ENCODE data around the gene GRIN1. TPM values are rescaled to one million over a fixed set of nuclear protein-coding genes. Genes with fewer than 3 reads are reported as not detected.

The GRIN1 gene
- 0.20 to 0.71 TPM (median 0.53 TPM) in 5 replicates for total RNA-seq (2022; extraction: Qiagen RNA extraction)

GRCh38 chr9:137138722-137139467 is at the start of gene GRIN1:
Gene GRIN1 (plus strand): TSS chr9:137139154. CDS start chr9:137139487, 333 bp downstream.

GRCh38 chr9:137114613-137115393 is 24.2 kb upstream of the GRIN1 start, which contains the start of gene DPP7:
Gene DPP7 (minus strand): TSS chr9:137114733. CDS start chr9:137114713, 20 bp downstream.

GRCh38 chr9:137169896-137170358 is 31.0 kb downstream of the GRIN1 start, which contains the start of gene LRRC26:
Gene LRRC26 (minus strand): TSS chr9:137170051. CDS start chr9:137169943, 108 bp downstream.

GRCh38 chr9:137188490-137189296 is 49.7 kb downstream of the GRIN1 start, which contains the start of the genes ANAPC2 and SSNA1:
Gene ANAPC2 (minus strand): TSS chr9:137188560. CDS start chr9:137188532, 28 bp downstream.
Gene SSNA1 (plus strand): TSS chr9:137188676. CDS start chr9:137188727, 51 bp downstream.

GRCh38 chr9:137200311-137201204 is 61.6 kb downstream of the GRIN1 start, which contains the start of gene TPRN:
Gene TPRN (minus strand): TSS chr9:137200741. CDS start chr9:137200711, 30 bp downstream.

GRCh38 chr9:137205126-137206069 is 66.4 kb downstream of the GRIN1 start, which contains the start of the genes NDOR1 and TMEM203:
Gene NDOR1 (plus strand): TSS chr9:137205700. CDS start chr9:137205778, 78 bp downstream.
Gene TMEM203 (minus strand): TSS chr9:137205648. CDS start chr9:137205414, 234 bp downstream.

Other genes starting within 250 kb of the GRIN1 start
- gene FBXW5, start 194.4 kb upstream of the GRIN1 start, total RNA-seq (2022; extraction: Qiagen RNA extraction): 62.7 to 103 TPM (median 99.7 TPM) in 5 replicates
- gene C8G, start 193.9 kb upstream of the GRIN1 start, total RNA-seq (2022; extraction: Qiagen RNA extraction): 0.42 to 3.2 TPM (median 0.76 TPM) in 5 replicates
- gene LCN12, start 186.9 kb upstream of the GRIN1 start, total RNA-seq (2022; extraction: Qiagen RNA extraction): 1.0 to 1.9 TPM (median 1.3 TPM) in 5 replicates
- gene PTGDS, start 161.7 kb upstream of the GRIN1 start, total RNA-seq (2022; extraction: Qiagen RNA extraction): 0.44 to 0.61 TPM (median 0.47 TPM) in 4 of 5 replicates, not detected in the other
- 0.07 to 0.24 TPM (median 0.10 TPM) in 5 replicates for gene LCNL1, start 156.2 kb upstream of the GRIN1 start, total RNA-seq (2022; extraction: Qiagen RNA extraction)
- gene PAXX, start 146.7 kb upstream of the GRIN1 start, total RNA-seq (2022; extraction: Qiagen RNA extraction): 43.1 to 85.2 TPM (median 71.2 TPM) in 5 replicates
- 2.4 to 5.5 TPM (median 4.9 TPM) in 5 replicates for gene CLIC3, start 142.6 kb upstream of the GRIN1 start, total RNA-seq (2022; extraction: Qiagen RNA extraction)
- 19.0 to 29.4 TPM (median 26.7 TPM) in 5 replicates for gene ABCA2, start 110.9 kb upstream of the GRIN1 start, total RNA-seq (2022; extraction: Qiagen RNA extraction)
- gene FUT7, start 107.1 kb upstream of the GRIN1 start, total RNA-seq (2022; extraction: Qiagen RNA extraction): 0.05 to 0.07 TPM (median 0.06 TPM) in 4 of 5 replicates, not detected in the other
- gene NPDC1, start 93.0 kb upstream of the GRIN1 start, total RNA-seq (2022; extraction: Qiagen RNA extraction): 40.8 to 96.8 TPM (median 80.5 TPM) in 5 replicates
- gene ENTPD2, start 85.1 kb upstream of the GRIN1 start, total RNA-seq (2022; extraction: Qiagen RNA extraction): 2.2 to 2.9 TPM (median 2.4 TPM) in 5 replicates
- 13.5 to 26.0 TPM (median 23.9 TPM) in 5 replicates for gene SAPCD2, start 68.6 kb upstream of the GRIN1 start, total RNA-seq (2022; extraction: Qiagen RNA extraction)
- gene UAP1L1, start 61.6 kb upstream of the GRIN1 start, total RNA-seq (2022; extraction: Qiagen RNA extraction): 9.3 to 16.6 TPM (median 12.2 TPM) in 5 replicates
- 40.2 to 53.2 TPM (median 51.7 TPM) in 5 replicates for gene MAN1B1, start 52.2 kb upstream of the GRIN1 start, total RNA-seq (2022; extraction: Qiagen RNA extraction)
- 66.6 to 132 TPM (median 125 TPM) in 5 replicates for gene DPP7, start 24.4 kb upstream of the GRIN1 start, total RNA-seq (2022; extraction: Qiagen RNA extraction)
- gene LRRC26, start 30.9 kb downstream of the GRIN1 start, total RNA-seq (2022; extraction: Qiagen RNA extraction): 0.59 to 2.0 TPM (median 1.8 TPM) in 5 replicates
- gene TMEM210, start 32.9 kb downstream of the GRIN1 start, total RNA-seq (2022; extraction: Qiagen RNA extraction): not detected in 5 replicates
- gene ANAPC2, start 49.4 kb downstream of the GRIN1 start, total RNA-seq (2022; extraction: Qiagen RNA extraction): 23.4 to 36.8 TPM (median 34.5 TPM) in 5 replicates
- 103 to 151 TPM (median 139 TPM) in 5 replicates for gene SSNA1, start 49.5 kb downstream of the GRIN1 start, total RNA-seq (2022; extraction: Qiagen RNA extraction)
- gene TPRN, start 61.6 kb downstream of the GRIN1 start, total RNA-seq (2022; extraction: Qiagen RNA extraction): 6.0 to 10.8 TPM (median 10.2 TPM) in 5 replicates
- gene TMEM203, start 66.5 kb downstream of the GRIN1 start, total RNA-seq (2022; extraction: Qiagen RNA extraction): 33.8 to 47.5 TPM (median 45.4 TPM) in 5 replicates
- 9.8 to 19.3 TPM (median 16.4 TPM) in 5 replicates for gene NDOR1, start 66.5 kb downstream of the GRIN1 start, total RNA-seq (2022; extraction: Qiagen RNA extraction)
- 1.1 to 2.1 TPM (median 1.8 TPM) in 5 replicates for gene RNF208, start 83.1 kb downstream of the GRIN1 start, total RNA-seq (2022; extraction: Qiagen RNA extraction)
- 2.5 to 5.4 TPM (median 4.8 TPM) in 5 replicates for gene CYSRT1, start 86.0 kb downstream of the GRIN1 start, total RNA-seq (2022; extraction: Qiagen RNA extraction)
- gene RNF224, start 88.3 kb downstream of the GRIN1 start, total RNA-seq (2022; extraction: Qiagen RNA extraction): 0.07 to 0.44 TPM (median 0.31 TPM) in 5 replicates
- gene SLC34A3, start 91.7 kb downstream of the GRIN1 start, total RNA-seq (2022; extraction: Qiagen RNA extraction): 0.08 to 0.28 TPM (median 0.09 TPM) in 3 of 5 replicates, not detected in the others
- gene TUBB4B, start 102.1 kb downstream of the GRIN1 start, total RNA-seq (2022; extraction: Qiagen RNA extraction): 637 to 832 TPM (median 729 TPM) in 5 replicates
- not detected in 5 replicates for gene STPG3, start 112.1 kb downstream of the GRIN1 start, total RNA-seq (2022; extraction: Qiagen RNA extraction)
- 43.1 to 58.5 TPM (median 55.8 TPM) in 5 replicates for gene NELFB, start 116.2 kb downstream of the GRIN1 start, total RNA-seq (2022; extraction: Qiagen RNA extraction)
- 17.1 to 29.0 TPM (median 26.7 TPM) in 5 replicates for gene TOR4A, start 138.6 kb downstream of the GRIN1 start, total RNA-seq (2022; extraction: Qiagen RNA extraction)
- gene NRARP, start 163.1 kb downstream of the GRIN1 start, total RNA-seq (2022; extraction: Qiagen RNA extraction): 2.4 to 5.6 TPM (median 4.3 TPM) in 5 replicates

Measured in A549 treated with Mapracorat at 1 μM for 4 hours (cell line).